LNCaP clone FGC (cell line): Measurements from ENCODE around the gene ANK3.

Source experiments
- DNase-seq: peaks from one replicate; pipeline ENCODE4 v3.0.0-alpha.2; 2011; ENCODE audit warnings: low read depth
- H3K4me3 ChIP-seq: 2 replicates; pipeline ENCODE4 v1.5.1; 2011; ENCODE audit warnings: mild to moderate bottlenecking, low read depth, low read length, control low read depth
- TF ChIP-seq, protein P1 (sequence below): IDR thresholded peaks from 2 replicates; pipeline ENCODE4 v1.5.1; 2012; ENCODE audit warnings: mild to moderate bottlenecking; ENCODE audit not compliant: control insufficient read depth, insufficient read depth; ENCODE audit errors: extremely low read depth

ANK3 gene

DNA sequence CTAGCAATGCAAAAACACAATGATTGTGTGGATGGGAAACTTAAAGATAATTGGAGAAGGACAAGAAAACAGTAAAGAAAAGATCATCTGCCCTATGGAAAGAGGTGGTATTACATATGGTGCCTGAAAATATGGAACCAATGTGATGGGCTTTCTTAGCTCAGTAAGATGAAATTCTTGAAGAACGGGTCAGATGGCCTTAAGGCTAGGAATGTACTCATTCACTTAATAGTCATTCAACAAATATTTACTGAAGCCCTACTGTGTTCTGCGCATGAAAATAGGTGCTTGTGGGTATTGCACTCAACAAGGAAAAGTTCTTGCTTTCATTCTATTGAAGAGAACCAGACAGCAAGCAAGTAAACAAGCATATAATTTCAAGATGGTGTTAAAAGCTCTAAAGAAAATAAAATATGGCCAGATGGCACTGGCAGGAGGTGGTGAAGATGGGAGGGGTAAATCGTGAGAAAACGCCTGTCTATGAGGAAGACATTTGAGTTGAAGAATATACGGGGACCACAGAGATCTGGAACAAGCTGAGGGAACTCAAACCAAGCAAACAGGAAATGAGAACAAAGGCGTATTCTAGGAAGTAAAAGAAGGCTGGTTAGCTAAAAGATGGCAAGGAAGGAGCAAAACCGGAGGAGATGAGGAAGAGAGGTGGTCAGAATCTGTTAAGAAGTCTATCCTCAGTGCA is 179.7 kb downstream of the ANK3 start:
- H3K4me3 ChIP-seq: no peak overlapping the region
- TF ChIP-seq, protein P1, sequence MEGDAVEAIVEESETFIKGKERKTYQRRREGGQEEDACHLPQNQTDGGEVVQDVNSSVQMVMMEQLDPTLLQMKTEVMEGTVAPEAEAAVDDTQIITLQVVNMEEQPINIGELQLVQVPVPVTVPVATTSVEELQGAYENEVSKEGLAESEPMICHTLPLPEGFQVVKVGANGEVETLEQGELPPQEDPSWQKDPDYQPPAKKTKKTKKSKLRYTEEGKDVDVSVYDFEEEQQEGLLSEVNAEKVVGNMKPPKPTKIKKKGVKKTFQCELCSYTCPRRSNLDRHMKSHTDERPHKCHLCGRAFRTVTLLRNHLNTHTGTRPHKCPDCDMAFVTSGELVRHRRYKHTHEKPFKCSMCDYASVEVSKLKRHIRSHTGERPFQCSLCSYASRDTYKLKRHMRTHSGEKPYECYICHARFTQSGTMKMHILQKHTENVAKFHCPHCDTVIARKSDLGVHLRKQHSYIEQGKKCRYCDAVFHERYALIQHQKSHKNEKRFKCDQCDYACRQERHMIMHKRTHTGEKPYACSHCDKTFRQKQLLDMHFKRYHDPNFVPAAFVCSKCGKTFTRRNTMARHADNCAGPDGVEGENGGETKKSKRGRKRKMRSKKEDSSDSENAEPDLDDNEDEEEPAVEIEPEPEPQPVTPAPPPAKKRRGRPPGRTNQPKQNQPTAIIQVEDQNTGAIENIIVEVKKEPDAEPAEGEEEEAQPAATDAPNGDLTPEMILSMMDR: no peak
- no peak for DNase-seq

DNA sequence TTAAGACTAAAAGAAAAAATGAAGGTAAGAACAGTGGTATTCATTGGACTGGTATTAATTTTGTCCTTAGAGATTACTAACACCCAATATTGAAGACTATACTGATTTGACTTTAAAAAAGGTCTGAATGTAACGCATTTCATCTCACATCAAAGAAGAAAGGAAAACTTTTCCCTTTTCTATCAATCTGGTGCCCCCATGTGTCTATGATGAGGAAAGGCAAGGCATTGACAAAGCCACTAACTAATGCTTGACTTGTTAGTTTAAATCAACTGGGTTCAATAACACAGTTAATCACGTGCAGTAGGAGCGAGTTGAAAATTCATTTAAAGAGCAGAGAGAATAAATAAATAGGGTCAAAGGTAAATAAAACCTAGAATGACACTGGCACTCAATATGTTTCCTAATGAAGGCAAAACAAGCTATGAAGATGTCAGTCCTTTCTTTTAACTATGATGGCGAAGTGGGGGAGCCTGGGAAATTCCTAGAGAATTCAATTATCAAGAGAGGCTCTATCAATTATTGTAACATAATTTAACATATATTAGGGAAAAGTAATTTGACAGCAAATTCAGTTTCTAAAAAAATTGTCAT is 180.9 kb downstream of the ANK3 start:
- H3K4me3 ChIP-seq: no peak overlapping the region
- no peak for DNase-seq
- TF ChIP-seq, protein P1: peak; percentile 73

DNA sequence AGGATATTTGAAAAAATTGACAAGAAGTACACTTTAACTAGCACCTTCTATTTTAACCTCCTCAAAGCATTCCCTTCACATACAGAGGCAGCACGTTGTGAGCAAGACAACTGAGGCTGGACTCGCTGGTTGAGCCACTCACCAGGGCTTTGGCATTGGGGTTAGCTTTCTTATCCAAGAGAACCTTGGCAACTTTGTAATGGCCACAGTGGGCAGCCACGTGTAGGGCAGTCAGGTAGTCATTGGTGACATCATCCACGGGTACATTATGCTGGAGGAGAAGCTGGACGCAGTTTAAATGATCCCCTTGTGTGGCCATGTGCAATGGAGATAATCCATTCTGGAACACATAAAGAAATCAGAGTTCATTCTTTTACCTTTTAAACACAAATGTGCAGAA is 181.8 kb downstream of the ANK3 start:
- TF ChIP-seq, protein P1: no peak
- DNase-seq: no peak
- no peak overlapping the region for H3K4me3 ChIP-seq

DNA sequence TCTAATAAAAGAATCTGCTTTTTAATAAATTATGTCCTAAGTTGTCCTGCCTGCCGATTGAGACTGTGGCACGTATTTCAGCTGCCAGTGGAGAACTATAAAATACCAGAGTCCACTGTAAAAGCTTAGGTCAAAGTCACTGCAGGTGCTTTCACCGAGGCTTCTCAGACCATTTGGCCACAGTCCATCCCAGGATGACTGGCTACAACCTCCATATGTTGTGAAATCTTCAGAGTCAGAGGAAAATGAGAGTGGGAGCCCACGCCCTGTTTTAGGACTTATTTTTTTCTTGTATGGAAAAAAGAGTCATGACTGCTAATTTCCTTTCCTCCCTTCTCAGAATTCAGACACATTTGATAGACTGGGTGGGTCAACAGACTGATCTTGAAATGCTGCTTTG is 182.9 kb downstream of the ANK3 start:
- H3K4me3 ChIP-seq: no peak overlapping the region
- peak; percentile 53 for DNase-seq
- TF ChIP-seq, protein P1: no peak

DNA sequence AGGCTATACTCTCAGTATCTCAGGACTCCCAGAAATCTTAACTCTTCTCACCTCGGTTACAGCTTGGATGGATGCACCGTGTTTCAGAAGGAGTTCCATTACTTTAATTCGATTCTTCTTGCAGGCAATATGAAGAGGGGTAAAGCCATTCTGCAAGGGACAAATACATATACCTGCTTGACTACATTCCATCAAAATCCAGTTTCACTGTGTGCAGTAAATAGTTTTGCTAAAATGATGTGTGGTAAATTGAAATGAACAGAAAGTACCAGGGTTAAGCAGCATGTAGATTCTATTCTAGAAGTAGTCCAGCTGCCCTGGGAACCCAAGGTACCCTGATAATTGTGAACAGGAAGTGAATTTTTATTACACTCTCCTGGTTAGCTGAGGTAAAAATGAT is 183.9 kb downstream of the ANK3 start:
- no peak overlapping the region for H3K4me3 ChIP-seq
- TF ChIP-seq, protein P1: no peak
- no peak for DNase-seq

DNA sequence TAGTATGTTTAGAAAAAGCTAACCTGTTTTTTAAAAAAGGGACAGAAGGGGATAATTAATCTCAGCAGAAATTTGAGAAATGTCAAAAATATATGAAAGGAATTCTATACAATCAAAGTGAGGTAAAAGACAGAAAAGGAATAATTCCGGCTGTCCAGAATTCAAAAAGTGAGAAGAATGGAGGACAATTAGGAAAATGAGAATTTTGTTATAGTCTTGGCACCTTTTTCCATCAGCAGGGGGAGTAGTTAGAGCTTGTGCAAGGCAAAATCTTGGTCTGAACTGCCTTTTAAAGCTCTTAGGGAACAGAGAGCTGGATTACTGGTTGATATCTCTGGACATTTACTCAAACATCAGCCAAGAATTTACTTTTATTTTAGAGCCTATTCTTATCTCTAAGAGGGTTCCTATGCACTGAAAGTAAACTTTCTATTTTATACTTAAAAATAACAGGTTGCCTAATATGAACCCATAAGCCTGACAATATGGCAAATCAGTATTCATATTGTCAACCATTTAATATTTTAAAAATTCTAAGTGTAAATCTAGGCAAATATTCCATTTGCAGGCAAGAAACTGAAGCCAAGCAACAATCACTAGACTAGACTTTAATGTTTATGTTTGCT is 185.6 kb downstream of the ANK3 start:
- H3K4me3 ChIP-seq: no peak overlapping the region
- TF ChIP-seq, protein P1: peak; percentile 61
- DNase-seq: no peak

DNA sequence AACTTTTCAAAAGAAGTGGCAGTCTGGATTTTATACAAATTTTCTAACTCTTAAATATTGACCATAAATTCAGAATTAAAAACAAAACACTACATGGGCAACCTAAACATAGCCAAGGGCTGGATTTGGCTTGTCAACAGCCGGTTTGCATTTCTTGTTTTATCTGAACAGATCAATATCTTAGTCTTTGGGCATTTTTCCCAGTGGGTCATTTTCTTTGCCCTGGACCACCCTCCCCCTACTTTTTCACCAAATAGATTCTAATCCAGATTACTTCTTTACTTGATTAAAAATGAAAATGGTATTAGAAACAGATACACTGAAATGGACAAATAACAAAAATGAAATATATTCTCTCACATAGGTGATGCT is 189.0 kb downstream of the ANK3 start:
- no peak overlapping the region for H3K4me3 ChIP-seq
- DNase-seq: no peak
- TF ChIP-seq, protein P1: no peak
